RPMI8226 (cell line): ENCODE measurements around the gene CCSER1.
A peak's percentile ranks its signal among the peaks of the same experiment; 100 is the strongest.

Experiments
- DNase-seq: peaks from one replicate; pipeline ENCODE4 v3.0.0-alpha.2; 2015

CCSER1 gene

GRCh38 chr4:90982813-90983212 lies 855.6 kb downstream of the CCSER1 start:
- DNase-seq, result no peak

DNA sequence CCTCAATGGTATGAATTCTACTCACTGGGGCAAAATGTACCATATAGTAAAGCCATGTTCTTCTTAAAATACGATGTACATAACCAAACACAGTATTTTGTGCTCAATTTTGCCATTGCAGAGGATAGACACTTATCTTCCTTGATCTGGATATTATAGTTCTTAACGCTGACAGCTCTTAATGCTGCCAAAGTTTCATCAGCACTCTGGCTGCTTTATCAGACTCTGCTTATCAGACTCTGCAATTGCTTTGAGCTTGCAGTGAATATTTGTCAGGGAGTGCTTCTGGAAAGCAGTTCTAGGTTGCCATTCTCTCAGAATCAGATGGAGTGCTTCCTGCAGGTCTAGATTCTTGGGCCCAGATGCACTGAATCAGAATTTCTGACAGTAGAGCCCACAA lies 863.1 kb downstream of the CCSER1 start:
- DNase-seq, result no peak

DNA sequence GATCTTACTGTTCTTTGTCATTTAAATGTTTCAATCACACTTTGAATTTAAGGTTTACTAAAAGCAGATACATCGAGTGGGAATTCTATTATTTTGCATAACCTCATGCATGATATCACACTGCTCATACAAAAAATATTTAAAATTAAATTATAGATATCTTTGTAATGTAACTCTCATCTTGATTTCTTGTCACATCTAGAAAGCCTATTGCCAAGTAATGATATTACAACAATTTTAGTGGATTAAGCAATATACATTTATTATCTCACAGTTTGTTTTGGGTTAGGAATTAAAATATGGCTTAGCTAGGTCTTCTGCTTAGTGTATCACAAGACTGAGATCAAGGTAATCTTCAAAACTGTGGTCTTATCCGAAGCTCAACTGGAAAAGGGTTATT lies 865.0 kb downstream of the CCSER1 start:
- no peak for DNase-seq

- no peak for DNase-seq
These were observed 867.8 kb downstream of the CCSER1 start for GRCh38 chr4:90994851-90995574.

- DNase-seq, result no peak
These were observed 868.8 kb downstream of the CCSER1 start for GRCh38 chr4:90995996-90996395.

DNA sequence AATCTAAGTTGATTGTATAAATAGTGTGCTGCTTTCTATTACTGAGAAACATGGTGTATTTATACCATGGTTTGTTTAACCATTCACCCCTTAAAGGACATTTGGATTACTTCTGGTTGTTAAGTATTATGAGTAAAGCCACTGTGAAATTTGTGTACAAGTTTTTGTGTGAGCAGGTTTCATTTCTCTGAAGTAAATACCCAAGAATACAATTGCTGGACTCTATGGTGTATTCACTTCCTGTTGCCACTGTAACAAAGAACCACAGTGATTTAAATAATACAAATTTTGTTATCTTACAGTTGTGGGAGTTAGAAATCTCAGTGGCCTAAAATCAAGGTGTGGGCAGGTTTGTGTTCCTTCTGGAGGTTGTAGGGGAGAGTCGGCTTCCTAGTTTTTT lies 869.6 kb downstream of the CCSER1 start:
- DNase-seq, result no peak

DNA sequence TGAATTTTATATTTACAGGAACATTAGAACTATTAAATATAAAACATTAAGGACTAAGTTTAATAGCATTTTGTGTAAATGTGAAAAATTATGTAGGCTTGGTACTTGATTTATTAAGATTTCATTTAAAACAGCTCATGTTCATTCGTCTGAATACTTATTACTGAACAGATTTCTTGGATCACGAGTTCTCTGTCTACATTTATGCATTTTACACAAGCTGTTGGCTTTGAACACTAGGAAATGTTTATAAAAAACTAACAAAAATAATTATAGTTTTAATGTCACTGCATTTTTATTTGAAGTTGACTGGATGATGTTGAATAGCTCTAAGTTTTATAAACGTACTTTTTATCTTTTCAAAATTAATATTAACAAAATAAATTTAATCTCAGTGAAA lies 888.7 kb downstream of the CCSER1 start:
- no peak for DNase-seq

GRCh38 chr4:91019513-91019912 lies 892.3 kb downstream of the CCSER1 start:
- DNase-seq, result no peak

GRCh38 chr4:91025241-91026148 lies 898.3 kb downstream of the CCSER1 start:
- DNase-seq, result no peak

- no peak for DNase-seq
These were observed 901.0 kb downstream of the CCSER1 start for GRCh38 chr4:91028228-91028627.

DNA sequence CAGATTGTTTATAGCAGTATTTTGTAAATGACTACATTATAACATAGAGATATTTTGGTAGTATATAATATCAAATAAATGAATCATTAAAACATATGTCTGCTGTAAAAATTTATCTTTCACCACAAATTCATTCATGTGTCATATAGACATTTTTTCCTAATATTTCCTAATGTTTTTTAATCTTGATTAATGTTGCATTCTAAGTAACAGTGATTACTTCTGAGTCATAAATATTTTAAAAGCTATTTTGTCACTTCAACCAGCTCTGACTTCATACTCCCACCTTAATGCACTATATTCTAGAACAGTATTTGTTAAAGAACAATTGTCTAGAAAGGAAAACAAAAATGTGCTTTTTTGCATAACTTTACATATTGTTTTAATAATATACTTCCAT lies 904.6 kb downstream of the CCSER1 start:
- DNase-seq, result no peak

DNA sequence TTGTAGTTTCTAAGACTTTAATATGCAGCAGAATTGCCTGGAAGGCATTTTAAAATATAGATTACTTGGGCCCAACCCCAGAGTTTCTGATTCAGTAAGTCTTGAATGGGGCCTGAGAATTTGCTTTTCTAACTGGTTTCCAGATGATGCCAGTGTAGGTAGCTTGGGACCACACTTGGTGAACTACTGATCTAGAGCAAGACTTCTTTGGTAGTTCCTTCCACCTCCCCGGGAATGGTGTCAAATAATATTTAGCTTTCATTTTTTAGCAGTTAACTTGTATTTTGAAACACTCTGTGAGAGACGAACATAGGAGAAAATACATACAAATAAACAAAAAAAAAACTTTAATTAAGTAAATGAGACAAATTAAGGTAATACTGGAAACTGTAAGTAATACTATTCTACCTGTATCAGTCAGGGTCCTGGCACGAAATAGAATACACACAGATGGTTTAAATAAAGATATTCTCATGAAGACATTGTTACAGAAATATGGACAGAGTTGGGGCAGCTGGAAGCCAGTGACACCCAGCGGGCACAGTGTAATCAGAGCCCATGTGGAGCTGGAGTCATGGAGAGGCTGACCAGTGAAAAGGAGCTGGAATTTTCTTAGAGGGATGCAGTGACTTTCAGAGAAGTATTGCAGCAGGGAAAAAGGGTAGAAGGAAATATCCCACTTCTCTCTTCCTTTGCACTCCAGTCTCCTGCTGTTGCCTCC lies 905.7 kb downstream of the CCSER1 start:
- DNase-seq, result no peak

GRCh38 chr4:91035276-91035675 lies 908.1 kb downstream of the CCSER1 start:
- DNase-seq, result no peak

DNA sequence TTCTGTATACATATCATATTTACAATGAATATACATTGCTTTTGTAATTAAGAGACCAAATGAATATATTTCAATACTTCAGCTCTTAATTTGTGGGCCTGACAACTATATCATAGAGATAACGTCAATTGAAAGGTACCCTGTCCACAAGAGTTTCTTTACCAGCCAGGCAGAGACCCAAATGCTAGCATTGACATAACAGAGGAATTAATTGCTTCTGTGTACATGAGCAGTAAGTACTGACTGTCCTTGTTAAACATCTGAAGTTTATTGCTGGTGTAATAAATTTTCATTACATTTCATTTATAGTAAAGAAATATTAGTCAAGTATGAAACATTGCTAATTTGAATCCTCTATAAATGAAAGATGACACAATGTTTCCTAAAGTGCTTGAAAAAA lies 910.8 kb downstream of the CCSER1 start:
- DNase-seq, result no peak

GRCh38 chr4:91057871-91058270 lies 930.7 kb downstream of the CCSER1 start:
- no peak for DNase-seq

- no peak for DNase-seq
These were observed 931.2 kb downstream of the CCSER1 start for GRCh38 chr4:91058345-91058744.

DNA sequence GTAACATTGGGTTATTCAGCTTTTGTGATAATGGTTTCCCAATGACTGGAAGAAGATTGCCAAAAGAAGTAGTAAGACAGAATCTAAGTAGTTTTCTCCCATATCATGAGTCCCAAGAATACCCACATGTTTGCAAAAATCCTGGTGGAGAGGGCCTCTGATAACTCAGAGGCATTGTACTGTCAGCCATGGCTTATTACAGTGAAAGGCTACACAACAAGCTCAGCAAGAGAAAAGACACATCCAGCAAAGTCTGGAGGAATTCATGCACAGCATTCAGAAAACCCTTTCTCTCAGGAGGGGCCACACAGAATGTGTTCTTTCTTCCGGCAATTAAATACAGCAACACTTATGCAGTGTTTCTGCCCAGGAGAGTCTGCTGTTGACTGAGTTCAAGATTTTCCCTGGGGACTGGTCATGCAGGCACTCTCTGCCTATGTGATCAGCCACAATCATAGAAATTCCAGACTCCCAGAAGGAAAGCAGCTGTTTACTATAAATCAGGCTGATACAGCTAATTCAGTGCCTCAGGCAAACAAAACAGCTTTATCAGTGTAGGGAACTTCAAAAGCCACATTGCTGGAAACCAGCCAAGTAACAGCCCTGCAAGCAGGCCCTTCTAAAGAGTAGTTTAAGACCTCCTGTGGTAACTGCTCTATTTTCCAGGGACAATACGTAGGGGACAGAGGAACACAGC lies 937.1 kb downstream of the CCSER1 start:
- no peak for DNase-seq

DNA sequence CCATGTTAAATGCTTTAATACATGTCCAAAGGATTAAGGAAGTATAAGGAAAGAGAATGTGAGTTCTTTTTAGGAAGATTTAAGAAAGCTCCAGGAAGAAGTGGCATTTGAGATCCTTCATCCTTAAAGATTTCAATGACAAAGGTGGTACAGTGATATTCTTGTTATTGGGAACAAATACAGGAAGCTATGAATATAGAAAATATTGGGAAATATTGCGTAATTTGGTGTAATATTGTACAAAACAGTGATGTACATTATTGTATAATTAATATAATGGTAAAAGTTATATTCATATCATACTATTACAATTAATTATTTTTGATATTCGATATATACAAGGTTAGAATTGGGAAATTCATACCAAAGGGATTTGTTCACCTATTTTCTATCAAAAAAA lies 937.9 kb downstream of the CCSER1 start:
- DNase-seq, result no peak

DNA sequence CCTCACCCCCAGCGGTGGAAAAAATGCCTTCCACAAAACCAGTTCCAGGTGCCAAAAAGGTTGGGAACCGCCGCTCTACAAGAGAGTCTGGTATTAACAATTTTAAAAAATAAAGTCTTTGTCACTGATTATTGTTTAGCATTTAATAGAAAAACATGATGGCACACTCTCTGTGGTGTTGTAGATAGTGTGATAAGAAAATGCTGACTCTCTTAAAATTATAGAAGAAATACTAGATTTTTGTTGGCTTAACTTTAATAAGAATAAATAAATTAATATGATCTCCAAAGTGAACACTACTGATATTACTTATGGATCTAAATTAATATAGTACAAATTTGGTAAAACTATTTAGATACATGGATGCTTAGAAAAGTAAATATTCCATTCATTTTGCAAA lies 943.5 kb downstream of the CCSER1 start:
- no peak for DNase-seq

- DNase-seq, result no peak
These were observed 949.0 kb downstream of the CCSER1 start for GRCh38 chr4:91076147-91076546.

DNA sequence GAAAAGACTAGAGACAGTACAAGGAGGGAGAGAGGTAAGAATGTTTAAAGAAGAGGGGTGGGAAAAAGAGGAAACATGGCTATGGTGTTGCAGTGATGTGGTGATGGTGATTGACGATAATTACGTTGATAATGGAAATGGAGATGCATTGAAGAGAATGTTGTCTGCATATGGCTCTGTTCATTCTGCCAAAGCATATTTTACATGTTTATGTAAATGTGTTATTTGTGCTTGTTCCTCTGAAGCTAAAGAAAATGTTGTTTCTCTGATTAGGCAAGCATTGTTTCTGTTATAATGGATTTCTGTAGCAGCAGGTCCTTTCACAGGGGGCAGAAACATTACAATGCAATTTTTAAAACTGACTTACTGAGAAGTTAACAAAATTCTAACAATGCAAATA lies 958.8 kb downstream of the CCSER1 start:
- DNase-seq, result no peak

DNA sequence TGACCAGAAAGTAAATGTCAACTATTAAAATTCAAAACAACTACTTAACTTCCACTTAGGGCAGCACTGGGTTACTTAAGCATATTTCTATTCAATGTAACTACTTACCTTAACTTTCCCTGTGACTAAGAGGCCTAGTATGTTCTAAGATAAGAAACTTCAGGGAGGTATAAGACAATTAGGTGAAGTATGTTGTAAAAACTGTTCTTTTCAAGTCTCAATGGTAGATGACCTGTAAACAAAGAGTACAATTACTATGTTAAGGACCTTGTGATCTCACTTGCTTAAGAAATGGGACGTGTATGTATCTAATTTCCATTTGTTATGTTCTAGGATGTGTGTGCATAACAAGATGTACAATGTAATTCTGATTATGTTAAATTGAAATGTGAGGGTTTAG lies 960.5 kb downstream of the CCSER1 start:
- DNase-seq, result no peak

DNA sequence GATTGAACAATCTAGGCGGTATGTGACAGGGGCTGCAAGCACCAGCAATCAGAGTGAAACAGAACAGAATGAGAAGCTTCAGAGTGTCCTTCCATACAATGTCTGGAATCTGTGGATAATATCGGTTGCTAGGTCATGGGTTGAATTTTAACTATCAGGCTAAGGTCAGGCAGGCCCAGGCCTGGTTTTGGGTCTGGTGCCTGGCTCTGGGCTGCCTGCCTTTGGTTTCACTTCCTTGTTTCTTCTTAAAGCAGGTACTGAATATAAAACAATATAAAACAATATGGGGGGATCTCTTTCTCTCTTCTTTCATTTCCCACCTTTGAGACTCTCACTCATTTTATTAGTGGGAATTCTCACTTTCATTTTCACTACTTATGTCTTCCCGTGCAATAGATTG lies 962.0 kb downstream of the CCSER1 start:
- peak; percentile 5 for DNase-seq
